Dedifferentiated amniotic fluid mesenchymal stem cell (primary cell): Measurements from ENCODE around the gene PIEZO2.

Experiments used
- DNase-seq: peaks from one replicate; pipeline ENCODE4 v3.0.0-alpha.2; 2016; ENCODE audit errors: extremely low spot score

PIEZO2 gene

GRCh38 chr18:10896851-10897250 is 252.5 kb downstream of the PIEZO2 start:
- DNase-seq, result no peak

- DNase-seq, result no peak
These were observed 253.4 kb downstream of the PIEZO2 start for GRCh38 chr18:10895976-10896375.

GRCh38 chr18:10894501-10894900 is 254.9 kb downstream of the PIEZO2 start:
- no peak for DNase-seq

DNA sequence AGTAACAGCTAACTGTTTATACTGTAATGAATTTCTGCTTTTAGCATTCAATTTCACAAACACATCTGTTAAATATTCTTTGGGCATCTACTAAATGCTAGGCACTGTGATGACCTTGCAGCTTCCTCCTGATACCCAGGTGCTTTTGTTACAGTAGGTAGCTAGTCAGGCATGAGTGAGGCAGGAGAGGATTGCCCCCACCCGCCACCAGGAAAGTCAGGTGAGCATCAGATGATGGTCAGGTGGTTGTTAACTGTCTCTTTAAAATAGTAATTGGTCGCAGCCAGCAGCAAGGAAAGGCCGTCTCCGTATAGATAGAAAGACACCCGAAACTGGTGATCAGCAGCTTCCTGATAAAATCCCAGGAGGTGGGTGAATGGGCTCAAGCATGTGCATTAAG is 255.6 kb downstream of the PIEZO2 start:
- DNase-seq, result no peak

DNA sequence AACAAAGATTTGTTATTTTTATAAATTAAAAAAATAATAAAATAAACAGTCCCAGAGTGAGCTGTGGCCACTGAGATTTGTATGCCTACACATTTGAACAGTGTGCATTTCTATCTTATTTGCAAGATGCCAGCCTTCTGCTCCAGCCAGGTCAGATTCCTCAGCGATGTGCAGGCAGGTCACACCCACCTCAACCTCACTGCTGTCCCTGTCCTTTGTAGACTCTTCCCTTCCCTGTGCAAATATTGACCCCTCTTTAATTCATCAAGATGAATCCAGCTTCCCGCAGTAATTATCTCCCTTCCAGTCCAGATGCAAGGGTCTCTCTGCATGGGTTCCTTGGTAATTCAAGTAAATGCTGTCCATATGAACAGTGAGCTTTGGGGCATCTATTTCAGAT is 256.2 kb downstream of the PIEZO2 start:
- no peak for DNase-seq

- DNase-seq, result no peak
These were observed 256.6 kb downstream of the PIEZO2 start for GRCh38 chr18:10892786-10893185.

GRCh38 chr18:10890022-10890421 is 259.3 kb downstream of the PIEZO2 start:
- no peak for DNase-seq

GRCh38 chr18:10878703-10879102 is 270.7 kb downstream of the PIEZO2 start:
- DNase-seq, result no peak

GRCh38 chr18:10877987-10878386 is 271.4 kb downstream of the PIEZO2 start:
- no peak for DNase-seq

DNA sequence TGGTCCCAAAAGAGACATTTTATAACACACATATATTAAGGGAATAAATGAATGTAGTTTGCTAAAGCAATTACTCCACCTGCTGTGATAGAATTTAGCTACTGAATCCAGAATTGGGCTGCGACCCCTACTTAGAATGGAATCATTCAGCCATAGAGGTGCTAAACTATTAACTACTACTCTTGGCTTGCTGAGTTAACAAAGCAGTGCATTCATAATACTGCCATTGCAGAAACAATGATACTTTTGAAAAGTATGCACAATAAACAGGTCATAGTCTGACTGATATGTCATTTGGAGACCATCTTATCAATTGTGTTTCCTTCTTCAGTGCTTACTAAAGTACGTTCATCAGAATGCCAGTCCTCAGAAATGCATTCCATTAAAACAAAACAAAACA is 273.6 kb downstream of the PIEZO2 start:
- DNase-seq, result no peak

DNA sequence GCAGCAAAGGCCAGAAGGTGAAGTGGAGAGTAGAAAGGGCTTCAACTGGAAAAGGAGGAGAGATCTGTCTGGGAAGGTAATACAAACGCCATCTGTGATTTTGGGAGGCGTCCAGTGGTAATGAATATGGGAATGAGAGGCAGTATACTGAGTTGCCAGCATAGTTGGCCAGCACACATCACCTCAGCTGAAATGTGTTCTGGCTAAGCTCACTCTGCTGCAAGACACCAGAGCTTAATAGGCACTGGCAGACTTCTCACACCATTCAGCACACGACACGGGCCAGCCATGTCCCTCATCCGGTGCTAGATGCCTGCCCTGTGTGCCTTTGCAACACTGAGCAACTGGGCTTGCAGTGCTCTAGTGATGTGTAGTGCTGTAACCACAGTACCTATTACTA is 277.1 kb downstream of the PIEZO2 start:
- DNase-seq, result no peak

DNA sequence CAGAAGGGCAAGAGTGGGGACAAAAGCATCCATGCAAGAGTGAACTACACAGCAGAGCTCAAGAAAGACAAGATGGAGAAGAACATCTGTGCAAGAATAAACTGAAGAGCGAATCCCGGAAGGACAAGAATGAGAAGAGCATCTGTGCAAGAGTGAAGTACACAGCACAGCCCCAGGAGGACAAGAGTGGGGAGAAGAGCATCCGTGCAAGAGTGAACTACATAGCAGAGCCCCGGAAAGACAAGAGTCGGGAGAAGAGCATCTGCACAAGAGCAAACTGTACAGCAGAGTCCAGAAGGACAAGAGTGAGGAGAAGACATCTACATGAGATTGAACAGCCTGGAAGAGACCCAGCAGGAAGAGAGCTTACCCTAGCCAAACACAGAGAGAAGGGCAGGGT is 284.6 kb downstream of the PIEZO2 start:
- no peak for DNase-seq

DNA sequence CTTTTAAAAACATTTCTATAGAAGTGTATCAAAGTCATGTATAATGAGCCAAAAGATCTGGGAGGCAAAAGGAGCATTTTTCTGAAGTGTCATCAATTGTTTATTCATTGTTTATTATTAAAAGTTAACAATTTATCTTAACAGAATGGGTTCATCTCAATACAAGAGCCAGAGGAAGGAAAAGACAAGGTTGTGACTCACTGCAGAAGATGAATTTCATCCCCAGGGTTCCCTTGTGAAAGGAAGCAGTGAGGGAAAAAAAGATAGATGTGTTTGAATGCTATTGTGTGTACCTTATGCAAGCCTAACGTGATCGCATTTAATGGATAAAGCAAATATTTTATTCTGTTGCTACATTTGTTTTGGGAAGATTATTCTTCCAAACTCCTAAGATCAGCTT is 286.3 kb downstream of the PIEZO2 start:
- no peak for DNase-seq

DNA sequence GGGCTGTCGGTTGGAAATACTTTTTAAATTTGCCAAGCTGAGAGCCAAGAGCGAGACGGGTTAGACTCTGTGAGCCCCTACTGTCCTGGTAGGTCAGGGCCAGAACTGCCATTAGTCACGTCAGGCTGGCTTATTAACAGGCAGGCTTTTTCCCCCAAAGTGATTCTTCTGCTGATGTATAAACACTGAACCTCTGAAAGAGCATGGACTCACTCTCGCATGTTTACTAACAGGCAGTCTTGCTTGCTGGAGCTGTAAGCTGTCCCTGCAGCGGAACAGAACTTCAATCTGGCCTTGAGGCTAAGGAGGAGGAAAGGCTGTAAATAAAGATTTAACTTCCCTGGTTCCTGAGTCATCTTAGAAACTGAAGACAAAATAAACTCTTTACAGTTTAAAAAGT is 288.4 kb downstream of the PIEZO2 start:
- peak; percentile 20 for DNase-seq

- DNase-seq, result no peak
These were observed 289.0 kb downstream of the PIEZO2 start for GRCh38 chr18:10860382-10860781.

GRCh38 chr18:10858477-10858876 is 290.9 kb downstream of the PIEZO2 start:
- DNase-seq, result no peak

GRCh38 chr18:10856132-10856531 is 293.2 kb downstream of the PIEZO2 start:
- DNase-seq, result no peak

- DNase-seq, result no peak
These were observed 296.7 kb downstream of the PIEZO2 start for GRCh38 chr18:10852385-10853303.

DNA sequence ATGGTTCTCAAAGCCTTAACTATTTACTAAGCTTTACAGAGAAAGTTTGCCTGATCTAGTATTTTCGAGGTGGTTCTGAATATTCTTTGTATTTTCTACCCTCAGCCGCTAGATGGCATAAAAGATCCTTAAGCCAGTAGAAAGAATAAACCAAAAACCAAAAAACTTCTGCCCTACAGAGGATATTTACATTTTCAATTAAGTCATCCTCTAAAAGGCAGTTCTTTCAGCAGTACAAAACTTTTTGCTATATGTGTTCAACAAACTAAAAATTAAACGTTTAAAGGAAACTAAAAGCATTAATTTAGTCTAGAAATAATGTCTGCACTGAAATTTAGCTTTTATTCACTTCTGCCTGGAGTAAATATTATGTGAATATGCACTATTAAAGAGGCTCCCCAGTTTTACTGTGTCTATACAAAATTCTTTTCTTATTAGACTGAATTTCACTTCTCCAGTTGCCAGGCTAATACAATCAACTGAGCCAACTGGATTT is 297.5 kb downstream of the PIEZO2 start:
- peak; percentile 82 for DNase-seq

DNA sequence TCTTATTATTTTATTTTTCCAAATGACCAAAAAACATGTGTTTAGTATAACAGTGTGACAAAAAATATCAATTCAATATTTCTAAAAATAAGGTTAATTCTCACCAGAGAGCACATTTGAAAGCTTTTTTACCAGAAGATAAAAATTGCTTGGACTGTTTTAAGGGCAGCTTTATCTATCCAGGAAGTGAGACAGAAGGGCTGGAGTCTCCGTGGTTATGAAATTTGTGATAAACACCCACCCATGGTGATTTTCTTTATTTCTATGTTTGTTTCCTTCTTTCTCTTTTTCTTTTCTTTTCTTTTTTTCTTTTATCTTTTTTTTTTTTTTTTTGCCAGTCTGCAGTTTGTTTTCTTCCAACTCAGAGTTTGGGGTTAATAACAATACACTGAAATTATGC is 298.5 kb downstream of the PIEZO2 start:
- no peak for DNase-seq

DNA sequence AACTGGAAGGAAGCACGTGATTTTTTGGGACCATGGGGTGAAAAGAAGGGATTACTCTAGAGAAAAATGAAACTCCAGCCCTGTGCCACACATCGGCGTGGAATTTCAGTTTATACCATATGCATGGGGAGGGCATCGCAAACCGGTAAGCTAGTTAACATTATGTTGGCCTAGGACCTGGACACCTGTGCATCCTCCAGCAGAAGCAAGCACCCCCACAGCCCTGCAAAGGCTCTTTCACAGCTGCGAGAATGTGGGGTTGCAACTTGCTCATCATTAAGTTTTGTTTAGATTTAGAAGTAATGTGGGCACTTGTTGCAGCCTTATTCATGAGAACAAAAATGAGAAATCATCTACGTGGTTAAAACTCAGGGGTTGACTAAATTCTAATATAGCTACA is 299.2 kb downstream of the PIEZO2 start:
- no peak for DNase-seq

GRCh38 chr18:10847907-10848306 is 301.5 kb downstream of the PIEZO2 start:
- DNase-seq, result no peak

DNA sequence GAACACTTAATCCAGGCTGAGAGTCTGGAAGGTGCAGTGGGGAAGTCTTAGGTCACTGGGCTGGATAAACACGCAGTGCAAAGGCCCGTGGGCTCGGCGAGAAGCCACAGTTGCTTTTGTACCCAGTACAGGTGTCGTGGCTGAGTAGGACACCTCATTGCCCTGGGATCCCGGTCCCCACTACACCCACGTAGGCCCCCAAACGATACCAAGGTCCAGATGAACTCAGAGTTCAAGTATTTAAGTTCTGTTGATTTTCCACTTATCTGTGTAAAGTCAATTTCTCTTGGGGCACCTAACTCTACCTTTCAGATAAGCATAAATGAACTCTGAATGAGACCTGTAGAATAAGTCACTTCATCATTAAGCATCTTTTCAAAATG is 302.0 kb downstream of the PIEZO2 start:
- DNase-seq, result no peak
